ENCODE results near the gene MAP3K13. TPM values are rescaled to one million over a fixed set of nuclear protein-coding genes. Genes with fewer than 3 reads are reported as not detected.

Gene MAP3K13
- total RNA-seq, 1 experiment from 2014 or later: 10.6 TPM

DNA sequence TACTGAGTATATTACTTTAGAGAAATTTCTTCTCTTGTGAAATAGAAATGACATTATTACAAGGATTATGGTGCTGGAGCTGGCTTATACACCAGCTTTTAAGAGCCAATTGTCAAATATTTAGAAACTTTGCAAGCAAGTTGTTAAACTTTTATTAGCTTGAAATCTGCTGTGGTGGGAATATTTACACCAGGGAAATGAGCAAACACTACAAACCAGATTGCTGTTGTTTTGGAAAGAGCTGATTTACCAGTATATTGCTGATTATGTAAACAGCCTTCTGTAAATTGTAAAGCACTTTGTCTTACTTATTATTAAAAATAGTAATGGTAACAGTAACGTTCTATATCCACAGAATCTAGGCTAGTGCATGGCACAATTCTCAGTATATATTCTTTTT is 61.5 kb downstream of the MAP3K13 start:
- Histone ChIP-seq H3K4ac (ENCODE audit: low read depth, low read length) (no peak overlapping the region), H4K91ac (ENCODE audit: insufficient read length, low read depth, low read length) (no peak overlapping the region), H3K4me1 (ENCODE audit: insufficient read depth, low read length) (no peaks in the 10 kb centered on the region), H3K79me1 (ENCODE audit: insufficient read depth, low read depth, low read length, poor library complexity, severe bottlenecking) (no peaks in the 10 kb centered on the region), H2BK20ac (ENCODE audit: low read depth, low read length, poor library complexity, severe bottlenecking) (no peak overlapping the region), H3T11ph (ENCODE audit: low read length) (no peak overlapping the region), H2BK12ac (ENCODE audit: insufficient read length, low read depth, low read length) (no peak overlapping the region), H3K9ac (ENCODE audit: extremely low read depth, insufficient read length, low read length) (no peak overlapping the region), H3K18ac (ENCODE audit: insufficient read length, low read depth, low read length) (no peak overlapping the region), H3K23ac (ENCODE audit: insufficient read length, low read depth, low read length) (no peak overlapping the region), H4K8ac (replicated peaks; ENCODE audit: insufficient read length, low read depth, low read length) (no peak overlapping the region), H2BK15ac (ENCODE audit: low read depth, low read length) (no peak overlapping the region), H3K9me3 (ENCODE audit: control insufficient read depth, low read depth, low read length) (no peaks in the 10 kb centered on the region), H3K79me2 (ENCODE audit: insufficient read depth, low read length) (no peaks in the 10 kb centered on the region), H2BK120ac (ENCODE audit: low read depth, low read length, poor library complexity, severe bottlenecking) (no peak overlapping the region), H2BK5ac (ENCODE audit: insufficient read length, low read length) (no peak overlapping the region), H2AFZ (ENCODE audit: low read length) (no peak overlapping the region), H3K14ac (ENCODE audit: insufficient read depth, low read length) (no peak overlapping the region), H3K23me2 (ENCODE audit: insufficient read length, low read depth, low read length, poor library complexity, severe bottlenecking) (no peaks in the 10 kb centered on the region), H3K27me3 (ENCODE audit: insufficient read depth, low read length) (no peaks in the 10 kb centered on the region), H4K5ac (ENCODE audit: insufficient read length, low read depth, low read length) (no peak overlapping the region), H4K20me1 (ENCODE audit: control insufficient read depth, insufficient read depth, insufficient read length) (no peaks in the 10 kb centered on the region), H2AK5ac (ENCODE audit: insufficient read length, low read length) (no peak overlapping the region), H3K4me2 (ENCODE audit: insufficient read depth, insufficient read length, low read length) (no peak overlapping the region), H3K56ac (ENCODE audit: insufficient read length, low read depth, low read length) (no peak overlapping the region), H3K27ac (ENCODE audit: insufficient read length, low read depth, low read length) (no peak overlapping the region)
- Mint-ChIP-seq H3K27me3 (ENCODE audit: low read depth) (no peaks in the 10 kb centered on the region), H3K27ac (no peak overlapping the region), H3K36me3 (ENCODE audit: insufficient read depth in 1 of 3, low read depth in 3 of 3) (no peaks in the 10 kb centered on the region), H3K4me3 (no peak overlapping the region), H3K4me1 (peaks cover 0 to 12% of the 10 kb centered on the region in 2 experiments; a peak in 3 of 4 replicates), H3K9me3 (no peaks in the 10 kb centered on the region; a peak in 1 of 5 replicates)
- no peak for DNase-seq
- no CpG with 5 or more reads among the region's 1 CpG for WGBS (ENCODE audit: extremely low coverage, insufficient read length, low lambda C conversion rate)
- no peak for TF ChIP-seq CTCF (conservative IDR thresholded peaks at IDR 0.05)

Measured in H9 (cell line).